Activated gamma-delta T cell treated with anti-CD3 and anti-CD28 coated beads, Interleukin-2, amount 50 U/mL, for 16 hours (primary cell): ENCODE data around the gene ARID1B.

Experiments
- DNase-seq: peaks from one replicate; pipeline ENCODE4 v3.0.0-alpha.2; 2020; ENCODE audit warnings: low read depth

The ARID1B gene

GRCh38 chr6:157099912-157100593 lies 322.9 kb downstream of the ARID1B start:
- DNase-seq: peak; percentile 39

GRCh38 chr6:157101166-157101565 lies 324.0 kb downstream of the ARID1B start:
- DNase-seq: no peak

- DNase-seq: no peak
Observed at GRCh38 chr6:157104803-157105202, 327.6 kb downstream of the ARID1B start.

GRCh38 chr6:157106487-157106886 lies 329.3 kb downstream of the ARID1B start:
- no peak for DNase-seq

- no peak for DNase-seq
Observed at GRCh38 chr6:157107571-157107914, 330.4 kb downstream of the ARID1B start.

GRCh38 chr6:157107915-157108651 lies 330.9 kb downstream of the ARID1B start:
- DNase-seq: no peak

GRCh38 chr6:157108923-157109322 lies 331.7 kb downstream of the ARID1B start:
- DNase-seq: no peak

- no peak for DNase-seq
Observed at GRCh38 chr6:157110607-157111006, 333.4 kb downstream of the ARID1B start.

GRCh38 chr6:157113389-157113788 lies 336.2 kb downstream of the ARID1B start:
- no peak for DNase-seq

GRCh38 chr6:157116426-157116825 lies 339.2 kb downstream of the ARID1B start:
- DNase-seq: no peak

- no peak for DNase-seq
Observed at GRCh38 chr6:157117431-157118095, 340.4 kb downstream of the ARID1B start.

- no peak for DNase-seq
Observed at GRCh38 chr6:157119502-157120027, 342.4 kb downstream of the ARID1B start.

- DNase-seq: no peak
Observed at GRCh38 chr6:157120534-157121232, 343.5 kb downstream of the ARID1B start.

- no peak for DNase-seq
Observed at GRCh38 chr6:157121897-157122296, 344.7 kb downstream of the ARID1B start.

- no peak for DNase-seq
Observed at GRCh38 chr6:157123234-157123633, 346.1 kb downstream of the ARID1B start.

- no peak for DNase-seq
Observed at GRCh38 chr6:157124485-157125254, 347.5 kb downstream of the ARID1B start.

- DNase-seq: no peak
Observed at GRCh38 chr6:157125531-157125930, 348.4 kb downstream of the ARID1B start.

GRCh38 chr6:157126183-157127098 lies 349.3 kb downstream of the ARID1B start:
- DNase-seq: no peak

GRCh38 chr6:157128235-157128775 lies 351.1 kb downstream of the ARID1B start:
- DNase-seq: no peak

- no peak for DNase-seq
Observed at GRCh38 chr6:157131250-157131649, 354.1 kb downstream of the ARID1B start.
